Measurements from ENCODE around the gene MAN1A1. TPM values are rescaled to one million over a fixed set of nuclear protein-coding genes. Genes with fewer than 3 reads are reported as not detected.

Gene MAN1A1
- total and polyA plus RNA-seq, 2 of the 4 experiments (the other 2 are of a cell fraction) = 5.9 to 6.4 TPM

- TF ChIP-seq MAFK (IDR thresholded peaks at IDR 0.05; ENCODE audit: low read depth, low read length) = no peak
Observed at GRCh38 chr6:119310486-119311036, 39.0 kb downstream of the MAN1A1 start (continued).

- Histone ChIP-seq H3K27me3 (ENCODE audit: control insufficient read depth, insufficient read depth, low read length) (no peaks in the 10 kb centered on the region), H3K9ac (ENCODE audit: low read depth, low read length) (no peak overlapping the region), H4K20me1 (ENCODE audit: insufficient read depth, low read length) (no peaks in the 10 kb centered on the region), H2BK120ac (ENCODE audit: low read depth, low read length) (no peak overlapping the region), H4K91ac (ENCODE audit: insufficient read depth, low read depth, low read length) (no peak overlapping the region), H3K14ac (replicated peaks; ENCODE audit: low read depth, low read length) (no peak overlapping the region), H3K9me1 (ENCODE audit: insufficient read depth, low read length) (peaks cover 5% of the 10 kb centered on the region; the same call in 1 of the 2 replicates), H3K4me2 (ENCODE audit: low read depth, low read length) (no peak overlapping the region), H3K4ac (ENCODE audit: low read depth, low read length) (no peak overlapping the region), H2AK5ac (ENCODE audit: low read depth, low read length) (no peak overlapping the region), H2BK20ac (ENCODE audit: low read depth, low read length) (no peak overlapping the region), H4K8ac (ENCODE audit: low read depth in 2 of 2, low read length in 2 of 2) (no peak overlapping the region), H3K9me3 (ENCODE audit: control insufficient read depth, insufficient read depth, low read length) (no peaks in the 10 kb centered on the region), H3K36me3 (ENCODE audit: control insufficient read depth, insufficient read depth, low read length) (peaks cover 3% of the 10 kb centered on the region; the same call in 1 of the 2 replicates), H3K4me3 (ENCODE audit: insufficient read depth, low read depth, low read length) (no peak overlapping the region), H2AFZ (replicated peaks; ENCODE audit: low read length, poor library complexity) (no peak overlapping the region), H3K4me1 (ENCODE audit: control insufficient read depth, insufficient read depth, low read length) (peaks cover 4% of the 10 kb centered on the region), H2BK15ac (ENCODE audit: low read depth, low read length) (no peak overlapping the region), H4K5ac (ENCODE audit: low read depth, low read length) (no peak overlapping the region), H3K79me1 (ENCODE audit: low read depth in 1 of 2, low read length in 2 of 2) (no peaks in the 10 kb centered on the region), H3K27ac (ENCODE audit: insufficient read depth, low read length) (no peak overlapping the region), H3K56ac (ENCODE audit: extremely low read depth, insufficient read depth, low read length) (no peak overlapping the region), H2BK5ac (ENCODE audit: low read depth, low read length, poor library complexity, severe bottlenecking) (no peak overlapping the region), H3K18ac (ENCODE audit: low read depth, low read length) (no peak overlapping the region), H3K23ac (ENCODE audit: low read depth, low read length) (no peak overlapping the region), H2AK9ac (replicated peaks; ENCODE audit: low read depth, low read length, poor library complexity) (no peak overlapping the region)
- DNase-seq = no peak
- dilution Hi-C loops (cut with HindIII; ENCODE audit: low sequenced_read_pairs, unreplicated experiment) = no loop called here
- TF ChIP-seq CEBPB (IDR thresholded peaks at IDR 0.05; ENCODE audit: low read depth, low read length) (no peak), SMC3 (IDR thresholded peaks at IDR 0.05; ENCODE audit: low read depth, low read length) (no peak), RFX5 (IDR thresholded peaks at IDR 0.05; ENCODE audit: low read depth, low read length) (no peak), ELK1 (IDR thresholded peaks at IDR 0.05; ENCODE audit: borderline replicate concordance, low read depth, low read length) (no peak), RAD21 (IDR thresholded peaks at IDR 0.05; ENCODE audit: low read length) (no peak), USF2 (IDR thresholded peaks at IDR 0.05; ENCODE audit: low read depth, low read length) (no peak), MAFK (IDR thresholded peaks at IDR 0.05; ENCODE audit: low read depth, low read length) (no peak), MXI1 (IDR thresholded peaks at IDR 0.05; ENCODE audit: borderline replicate concordance, low read depth, low read length) (no peak), NFE2L2 (IDR thresholded peaks at IDR 0.05; ENCODE audit: low read depth, low read length) (no peak), CTCF (conservative IDR thresholded peaks at IDR 0.05; ENCODE audit: low read depth, low read length) (no peak), POLR2A (IDR thresholded peaks at IDR 0.05; ENCODE audit: low read depth, low read length) (no peak)
- no TSS peak for BruUV-seq (replicated peaks)
- ChIA-PET POLR2A (ENCODE audit: unreplicated experiment) (no interaction called here), CTCF (interaction anchor here (1.0 kb wide), 1 partner anchor 11 kb away, joined by 3 read pairs; no protein-coding TSS in a partner anchor)
- no CpG with 5 or more reads among the region's 4 CpGs for whole genome bisulfite sequencing, 2 experiments (ENCODE audit: extremely low coverage in 2 of 2, insufficient read length in 1 of 2)
- in situ Hi-C loops (cut with MboI; ENCODE audit: low sequenced_read_pairs) = no loop called here
- ATAC-seq (ENCODE audit: low read depth) = no peak
- intact Hi-C loops (cut with micrococcal nuclease) = no loop called here
Observed at GRCh38 chr6:119308991-119309657, 40.4 kb downstream of the MAN1A1 start.
